IMR-90 (cell line): ENCODE measurements around the gene FBXO28. TPM values are rescaled to one million over a fixed set of nuclear protein-coding genes. Genes with fewer than 3 reads are reported as not detected.

Experiments used
- ATAC-seq: fragments of 200-7000 bp; cut with Tn5 transposase; 2 replicates; pipeline ENCODE4 v1.9.1; 2020; ENCODE audit warnings: low read depth, mild to moderate bottlenecking, moderate library complexity
- BruUV-seq: library from RNA; stranded (reverse); fragments of 400-500 nt; replicated peaks from 2 replicates; lab custom pipeline; 2021; lab: Mats Ljungman, UMichigan
- CTCF ChIA-PET: fragments of 300-600 bp; formaldehyde crosslinking; extraction: SDS; loops from one replicate; lab custom pipeline; 2021; ENCODE audit warnings: antibody characterized with exemption; lab: Yijun Ruan, JAX
- POLR2A ChIA-PET: fragments of 300-600 bp; sonication (Branson Sonifier 250); formaldehyde crosslinking; loops from one replicate; lab custom pipeline; 2022; ENCODE audit warnings: antibody characterized with exemption; ENCODE audit not compliant: unreplicated experiment; lab: Charles Lee
- DNase-seq: peaks from one replicate; pipeline ENCODE4 v3.0.0; 2013
- H2AFZ ChIP-seq: replicated peaks from 2 replicates; pipeline ENCODE3; 2013; ENCODE audit warnings: low read length, mild to moderate bottlenecking; ENCODE audit not compliant: poor library complexity
- H2AK5ac ChIP-seq: 2 replicates; pipeline ENCODE4 v1.6.1; 2013; ENCODE audit warnings: low read depth, low read length, inconsistent platforms
- H2AK9ac ChIP-seq: replicated peaks from 2 replicates; pipeline ENCODE3; 2013; ENCODE audit warnings: mild to moderate bottlenecking, low read depth, low read length, moderate library complexity; ENCODE audit not compliant: poor library complexity
- H2BK120ac ChIP-seq: 2 replicates; pipeline ENCODE4 v1.6.1; 2013; ENCODE audit warnings: low read depth, low read length, inconsistent platforms
- H2BK15ac ChIP-seq: 3 replicates; pipeline ENCODE4 v1.6.1; 2013; ENCODE audit warnings: low read depth, low read length, inconsistent platforms
- H2BK20ac ChIP-seq: 2 replicates; pipeline ENCODE4 v1.6.1; 2013; ENCODE audit warnings: low read depth, mild to moderate bottlenecking, inconsistent platforms, low read length, moderate library complexity
- H2BK5ac ChIP-seq: 2 replicates; pipeline ENCODE4 v1.6.1; 2013; ENCODE audit warnings: mild to moderate bottlenecking, low read depth, low read length, inconsistent platforms; ENCODE audit not compliant: poor library complexity, severe bottlenecking
- H3K14ac ChIP-seq: replicated peaks from 2 replicates; pipeline ENCODE4 v1.6.1; 2013; ENCODE audit warnings: low read depth, low read length, inconsistent platforms
- H3K18ac ChIP-seq: 2 replicates; pipeline ENCODE4 v1.6.1; 2013; ENCODE audit warnings: low read depth, low read length, control low read depth
- H3K23ac ChIP-seq: 2 replicates; pipeline ENCODE4 v1.6.1; 2013; ENCODE audit warnings: low read depth, low read length, inconsistent platforms
- H3K27ac ChIP-seq: 2 replicates; pipeline ENCODE4 v1.5.1; 2013; ENCODE audit warnings: mild to moderate bottlenecking, control low read depth, low read length; ENCODE audit not compliant: insufficient read depth
- H3K27me3 ChIP-seq: 2 replicates; pipeline ENCODE4 v1.6.1; 2013; ENCODE audit warnings: low read length; ENCODE audit not compliant: control insufficient read depth, insufficient read depth
- H3K36me3 ChIP-seq: 2 replicates; pipeline ENCODE4 v1.6.1; 2013; ENCODE audit warnings: low read length, mixed read lengths; ENCODE audit not compliant: control insufficient read depth, insufficient read depth
- H3K4ac ChIP-seq: 2 replicates; pipeline ENCODE4 v1.6.1; 2013; ENCODE audit warnings: low read depth, low read length, inconsistent platforms
- H3K4me1 ChIP-seq: 2 replicates; pipeline ENCODE4 v1.6.1; 2013; ENCODE audit warnings: low read length, mixed read lengths; ENCODE audit not compliant: control insufficient read depth, insufficient read depth
- H3K4me2 ChIP-seq: 2 replicates; pipeline ENCODE4 v1.6.1; 2013; ENCODE audit warnings: low read depth, mild to moderate bottlenecking, control low read depth, low read length, moderate library complexity
- H3K4me3 ChIP-seq: 2 replicates; pipeline ENCODE4 v1.5.1; 2013; ENCODE audit warnings: low read depth, mild to moderate bottlenecking, control low read depth, low read length, moderate library complexity; ENCODE audit not compliant: insufficient read depth
- H3K56ac ChIP-seq: 2 replicates; pipeline ENCODE4 v1.6.1; 2013; ENCODE audit warnings: low read length, inconsistent platforms; ENCODE audit not compliant: insufficient read depth; ENCODE audit errors: extremely low read depth
- H3K79me1 ChIP-seq, 2 experiments: 2 replicates each; pipeline ENCODE4 v1.6.1; 2013; ENCODE audit warnings: low read length in 2 of 2, inconsistent platforms in 1 of 2, low read depth in 1 of 2
- H3K9ac ChIP-seq: 2 replicates; pipeline ENCODE4 v1.6.1; 2013; ENCODE audit warnings: low read depth, low read length, control low read depth
- H3K9me1 ChIP-seq: 2 replicates; pipeline ENCODE4 v1.6.1; 2013; ENCODE audit warnings: low read length, inconsistent platforms; ENCODE audit not compliant: insufficient read depth
- H3K9me3 ChIP-seq: 2 replicates; pipeline ENCODE4 v1.6.1; 2013; ENCODE audit warnings: low read length; ENCODE audit not compliant: control insufficient read depth, insufficient read depth
- H4K20me1 ChIP-seq: 2 replicates; pipeline ENCODE4 v1.6.1; 2013; ENCODE audit warnings: low read length, inconsistent platforms; ENCODE audit not compliant: insufficient read depth
- H4K5ac ChIP-seq: 2 replicates; pipeline ENCODE4 v1.6.1; 2013; ENCODE audit warnings: mild to moderate bottlenecking, low read depth, low read length, control low read depth
- H4K8ac ChIP-seq, 2 experiments: 2 replicates each; pipeline ENCODE4 v1.6.1; 2013; ENCODE audit warnings: low read depth in 2 of 2, low read length in 2 of 2, control low read depth in 1 of 2, inconsistent platforms in 1 of 2
- H4K91ac ChIP-seq: 2 replicates; pipeline ENCODE4 v1.6.1; 2013; ENCODE audit warnings: low read depth, low read length, inconsistent platforms; ENCODE audit not compliant: insufficient read depth
- BHLHE40 ChIP-seq: fragments of 150-350 bp; IDR thresholded peaks from 2 replicates; pipeline ENCODE4 v1.6.1; 2016; ENCODE audit warnings: mild to moderate bottlenecking, low read depth, low read length
- CEBPB ChIP-seq: IDR thresholded peaks from 2 replicates; pipeline ENCODE4 v1.6.1; 2012; ENCODE audit warnings: low read depth, low read length, improper control_type of control experiment
- CHD1 ChIP-seq: IDR thresholded peaks from 2 replicates; pipeline ENCODE4 v1.6.1; 2012; ENCODE audit warnings: low read depth, low read length, improper control_type of control experiment
- POLR2A ChIP-seq: IDR thresholded peaks from 2 replicates; pipeline ENCODE4 v1.6.1; 2012; ENCODE audit warnings: mild to moderate bottlenecking, low read depth, low read length
- RFX5 ChIP-seq: IDR thresholded peaks from 2 replicates; pipeline ENCODE4 v1.8.0; 2012; ENCODE audit warnings: low read depth, mild to moderate bottlenecking, low read length, moderate library complexity
- SMC3 ChIP-seq: fragments of 150-350 bp; IDR thresholded peaks from 2 replicates; pipeline ENCODE4 v1.6.1; 2016; ENCODE audit warnings: low read depth, mild to moderate bottlenecking, antibody characterized with exemption, low read length, moderate library complexity
- WGBS, 2 experiments: methylation state at CpG; one replicate each; pipeline versions ENCODE4 v1.1.5 to v1.1.7; 2013; ENCODE audit warnings: missing lambda C conversion rate in 2 of 2; ENCODE audit not compliant: insufficient read length in 1 of 2; ENCODE audit errors: extremely low coverage in 2 of 2; 5-methylcytosine and 5-hydroxymethylcytosine counted together
- dilution Hi-C: fragments of 300-500 bp; cut with HindIII; formaldehyde crosslinking; loops from one replicate; pipeline ENCODE4 v1.14.3; 2018; ENCODE audit warnings: low sequenced_read_pairs; ENCODE audit not compliant: unreplicated experiment
- in situ Hi-C: fragments of 300-500 bp; cut with MboI; formaldehyde crosslinking; loops from 3 replicates; pipeline ENCODE4 v1.14.3; 2019; ENCODE audit warnings: low sequenced_read_pairs, inconsistent platforms, mixed read lengths
- intact Hi-C: fragments of 100-400 bp; cut with micrococcal nuclease; formaldehyde crosslinking; loops from 2 replicates; pipeline ENCODE4 v1.10.0; 2022
- polyA plus RNA-seq, 3 experiments: library from polyadenylated mRNA; depleted of rRNA; stranded (reverse); fragments of >200 nt; gene quantifications; 2 replicates each; pipeline ENCODE4 v1.2.3, GENCODE V29; 2012; ENCODE audit warnings: low replicate concordance in 1 of 3
- total RNA-seq: library from RNA; depleted of rRNA; stranded (reverse); fragments of >200 nt; gene quantifications from 2 replicates; pipeline ENCODE4 v1.2.3, GENCODE V29; 2012
- TF ChIP-seq, protein P1 (sequence below): fragments of 150-350 bp; IDR thresholded peaks from 2 replicates; pipeline ENCODE4 v1.6.1; 2017; ENCODE audit warnings: mild to moderate bottlenecking, antibody characterized with exemption, low read length, low read depth
- TF ChIP-seq, protein P2 (sequence below): conservative IDR thresholded peaks from 2 replicates; pipeline ENCODE4 v1.5.1; 2012; ENCODE audit warnings: mild to moderate bottlenecking, low read depth, low read length, improper control_type of control experiment

Gene FBXO28
- total and polyA plus RNA-seq, 2 of the 4 experiments (the other 2 are of a cell fraction) = 11.6 to 22.6 TPM

DNA sequence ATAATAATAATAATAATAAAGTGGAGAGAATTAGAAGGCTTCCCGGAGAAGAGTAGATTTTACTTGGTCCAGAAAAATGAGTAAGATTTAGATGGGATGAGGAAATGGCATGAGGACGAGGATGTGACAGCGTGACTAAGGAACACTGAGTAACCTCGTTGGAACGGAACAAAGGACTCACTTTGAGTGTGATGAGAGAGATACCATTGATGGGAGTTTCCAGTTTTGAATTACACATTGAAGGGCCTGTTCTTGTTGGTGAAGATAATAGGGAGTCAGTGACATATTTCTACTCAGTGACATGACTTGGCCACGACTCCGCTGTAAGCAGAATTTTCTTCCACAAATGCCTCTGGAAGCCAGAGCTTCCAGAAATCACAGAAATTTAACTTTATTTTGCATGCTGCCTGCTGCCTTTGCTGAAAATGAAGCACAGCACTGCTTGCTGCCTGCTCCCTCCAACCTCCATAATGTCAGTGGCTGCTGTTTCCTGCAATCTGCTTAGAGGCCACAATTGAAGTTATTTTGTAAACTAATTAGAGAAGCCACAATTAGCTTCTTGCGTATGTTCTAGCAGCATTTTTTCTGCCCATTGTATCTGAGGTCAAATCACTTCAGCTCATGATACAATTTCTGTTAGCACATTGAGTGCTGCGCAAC lies 33.7 kb upstream of the FBXO28 start:
- no peak overlapping the region; the same call in 1 of the 2 replicates for H4K5ac ChIP-seq
- 0 out of 2 replicates have a peak, but pooled peaks cover 2% of the 10 kb centered on the region for H3K9me1 ChIP-seq
- H4K8ac ChIP-seq = peak overlapping the region in 1 of 2 experiments; percentile 47; a peak in 2 of 4 replicates
- no peaks in the 10 kb centered on the region for H4K20me1 ChIP-seq
- ChIA-PET POLR2A (no interaction called here), CTCF (no interaction called here)
- H3K4me3 ChIP-seq = no peak overlapping the region
- no peak overlapping the region; the same call in 1 of the 2 replicates for H3K4me2 ChIP-seq
- H4K91ac ChIP-seq = no peak overlapping the region
- peak overlapping the region; percentile 32; the same call in 1 of the 2 replicates for H3K23ac ChIP-seq
- H3K79me1 ChIP-seq = no peaks in the 10 kb centered on the region
- H2BK120ac ChIP-seq = peak overlapping the region; percentile 15; the same call in 1 of the 2 replicates
- peak overlapping the region; percentile 10 for H3K14ac ChIP-seq
- peak overlapping the region; percentile 19; the same call in 1 of the 2 replicates for H3K4ac ChIP-seq
- H3K9ac ChIP-seq = no peak overlapping the region
- WGBS, 2 experiments = 11% methylated on average over 5 of the region's 9 CpGs; no CpG with 5 or more reads in 1 of the 2 experiments
- peak overlapping the region; percentile 48; the same call in 1 of the 2 replicates for H3K18ac ChIP-seq
- BruUV-seq = no TSS peak
- intact Hi-C loops = no loop called here
- in situ Hi-C loops = no loop called here
- no peak overlapping the region for H2AK5ac ChIP-seq
- no peak overlapping the region; the same call in 1 of the 2 replicates for H3K27ac ChIP-seq
- H2BK5ac ChIP-seq = peak overlapping the region; percentile 43
- TF ChIP-seq BHLHE40 (no peak), CEBPB (peak; percentile 64; the same call in 1 of the 2 replicates), SMC3 (no peak), POLR2A (no peak), CHD1 (no peak), RFX5 (no peak)
- TF ChIP-seq, protein P1, sequence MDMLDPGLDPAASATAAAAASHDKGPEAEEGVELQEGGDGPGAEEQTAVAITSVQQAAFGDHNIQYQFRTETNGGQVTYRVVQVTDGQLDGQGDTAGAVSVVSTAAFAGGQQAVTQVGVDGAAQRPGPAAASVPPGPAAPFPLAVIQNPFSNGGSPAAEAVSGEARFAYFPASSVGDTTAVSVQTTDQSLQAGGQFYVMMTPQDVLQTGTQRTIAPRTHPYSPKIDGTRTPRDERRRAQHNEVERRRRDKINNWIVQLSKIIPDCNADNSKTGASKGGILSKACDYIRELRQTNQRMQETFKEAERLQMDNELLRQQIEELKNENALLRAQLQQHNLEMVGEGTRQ = no peak
- TF ChIP-seq, protein P2, sequence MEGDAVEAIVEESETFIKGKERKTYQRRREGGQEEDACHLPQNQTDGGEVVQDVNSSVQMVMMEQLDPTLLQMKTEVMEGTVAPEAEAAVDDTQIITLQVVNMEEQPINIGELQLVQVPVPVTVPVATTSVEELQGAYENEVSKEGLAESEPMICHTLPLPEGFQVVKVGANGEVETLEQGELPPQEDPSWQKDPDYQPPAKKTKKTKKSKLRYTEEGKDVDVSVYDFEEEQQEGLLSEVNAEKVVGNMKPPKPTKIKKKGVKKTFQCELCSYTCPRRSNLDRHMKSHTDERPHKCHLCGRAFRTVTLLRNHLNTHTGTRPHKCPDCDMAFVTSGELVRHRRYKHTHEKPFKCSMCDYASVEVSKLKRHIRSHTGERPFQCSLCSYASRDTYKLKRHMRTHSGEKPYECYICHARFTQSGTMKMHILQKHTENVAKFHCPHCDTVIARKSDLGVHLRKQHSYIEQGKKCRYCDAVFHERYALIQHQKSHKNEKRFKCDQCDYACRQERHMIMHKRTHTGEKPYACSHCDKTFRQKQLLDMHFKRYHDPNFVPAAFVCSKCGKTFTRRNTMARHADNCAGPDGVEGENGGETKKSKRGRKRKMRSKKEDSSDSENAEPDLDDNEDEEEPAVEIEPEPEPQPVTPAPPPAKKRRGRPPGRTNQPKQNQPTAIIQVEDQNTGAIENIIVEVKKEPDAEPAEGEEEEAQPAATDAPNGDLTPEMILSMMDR = no peak
- H2BK20ac ChIP-seq = peak overlapping the region; percentile 43; the same call in 1 of the 2 replicates
- H2AK9ac ChIP-seq = no peak overlapping the region
- no peaks in the 10 kb centered on the region for H3K36me3 ChIP-seq
- DNase-seq (peak; percentile 77), ATAC-seq (peak; percentile 67)
- H3K4me1 ChIP-seq = peaks cover 4% of the 10 kb centered on the region; the same call in 1 of the 2 replicates
- H3K27me3 ChIP-seq = no peaks in the 10 kb centered on the region
- dilution Hi-C loops = no loop called here
- H2AFZ ChIP-seq = peak overlapping the region; percentile 81
- H3K56ac ChIP-seq = no peak overlapping the region
- 0 out of 3 replicates have a peak overlapping the region, but pooled peaks have one; percentile 6 for H2BK15ac ChIP-seq
- H3K9me3 ChIP-seq = no peaks in the 10 kb centered on the region
